Stimulated activated CD8-positive, alpha-beta memory T cell treated with anti-CD3 and anti-CD28 coated beads, Interleukin-4, amount 100 ng/mL, for 24 hours (primary cell): ENCODE data around the gene HM13.
"Not testable (repeated sequence)": the region's sequence is repeated elsewhere in the genome, so short reads cannot be mapped to it uniquely, and the experiment has no call there.

ENCODE experiments used
- DNase-seq: peaks from one replicate; pipeline ENCODE4 v3.0.0-alpha.2; 2020; ENCODE audit warnings: low read depth

The HM13 gene

GRCh38 chr20:31542963-31543362, 28.7 kb downstream of the HM13 start:
- DNase-seq, result no peak

- DNase-seq, result no peak
These were observed 29.8 kb downstream of the HM13 start for GRCh38 chr20:31543966-31544598.

GRCh38 chr20:31544600-31544999, 30.4 kb downstream of the HM13 start:
- no peak for DNase-seq

GRCh38 chr20:31545621-31546040, 31.4 kb downstream of the HM13 start:
- not testable (repeated sequence) for DNase-seq

GRCh38 chr20:31547017-31547675, 32.9 kb downstream of the HM13 start:
- DNase-seq, result peak; percentile 66

GRCh38 chr20:31547720-31548298, 33.6 kb downstream of the HM13 start:
- DNase-seq, result no peak

GRCh38 chr20:31548820-31549512, 34.7 kb downstream of the HM13 start:
- DNase-seq, result no peak

- DNase-seq, result no peak
These were observed 35.3 kb downstream of the HM13 start for GRCh38 chr20:31549513-31549880.

- no peak for DNase-seq
These were observed 35.9 kb downstream of the HM13 start for GRCh38 chr20:31550099-31550498.

- no peak for DNase-seq
These were observed 37.2 kb downstream of the HM13 start for GRCh38 chr20:31551163-31552081.

GRCh38 chr20:31555203-31555775, 41.0 kb downstream of the HM13 start:
- DNase-seq, result no peak

GRCh38 chr20:31559704-31560093, 45.5 kb downstream of the HM13 start:
- no peak for DNase-seq

GRCh38 chr20:31560094-31560745, 46.0 kb downstream of the HM13 start:
- peak; percentile 56 for DNase-seq

GRCh38 chr20:31560746-31561598, 46.7 kb downstream of the HM13 start:
- DNase-seq, result no peak

- no peak for DNase-seq
These were observed 48.0 kb downstream of the HM13 start for GRCh38 chr20:31562241-31562640.

GRCh38 chr20:31564284-31564683, 50.0 kb downstream of the HM13 start:
- DNase-seq, result no peak

GRCh38 chr20:31565699-31566318, 51.6 kb downstream of the HM13 start:
- DNase-seq, result no peak

GRCh38 chr20:31566319-31566657, 52.0 kb downstream of the HM13 start:
- no peak for DNase-seq

- DNase-seq, result no peak
These were observed 52.6 kb downstream of the HM13 start for GRCh38 chr20:31566658-31567379.
